HepG2 (cell line): ENCODE data around the gene TMEM214. TPM values are rescaled to one million over a fixed set of nuclear protein-coding genes. Genes with fewer than 3 reads are reported as not detected.

Experiments
- ATAC-seq: fragments of 200-7000 bp; cut with Tn5 transposase; 3 replicates; pipeline ENCODE4 v1.9.1; 2020; ENCODE audit warnings: mild to moderate bottlenecking, moderate library complexity
- BruUV-seq: library from RNA; stranded (reverse); fragments of 400-500 nt; replicated peaks from 2 replicates; lab custom pipeline; 2021; lab: Mats Ljungman, UMichigan
- CTCF ChIA-PET: fragments of 300-600 bp; formaldehyde crosslinking; extraction: SDS; loops from one replicate; lab custom pipeline; 2021; ENCODE audit warnings: low total read pairs, inconsistent platforms, low intra/inter-chr PET ratio; lab: Yijun Ruan, JAX
- POLR2A ChIA-PET: fragments of 350-600 bp; sonication (Branson Sonifier 250); formaldehyde crosslinking; loops from one replicate; lab custom pipeline; 2020; ENCODE audit warnings: antibody characterized with exemption, inconsistent platforms; lab: Yijun Ruan, JAX
- DNase-seq: peaks from one replicate; pipeline ENCODE4 v3.0.0-alpha.2; 2015; ENCODE audit warnings: low spot score
- FAIRE-seq: peaks from 3 replicates; lab custom pipeline; 2011; peaks lifted over from hg19 to GRCh38; lab: Jason Lieb, UNC
- H2AFZ ChIP-seq: one replicate; pipeline ENCODE4 v1.6.1; 2011; ENCODE audit warnings: low read length, inconsistent platforms
- H3K27ac ChIP-seq: fragments of 300-600 bp; 3 replicates; pipeline ENCODE4 v1.8.0; 2011; ENCODE audit warnings: mixed run types, mild to moderate bottlenecking, mixed read lengths, low read length, inconsistent platforms; ENCODE audit not compliant: insufficient read depth; ENCODE audit errors: extremely low read length
- H3K27me3 ChIP-seq, 2 experiments: fragments of 200-600 bp in 1 of 2; 2 replicates in 1 of 2; 3 replicates in 1 of 2; pipeline versions ENCODE4 v1.6.0 to v1.8.0; 2011; ENCODE audit warnings: low read length in 2 of 2, mild to moderate bottlenecking in 2 of 2, moderate library complexity in 2 of 2, inconsistent platforms in 1 of 2; ENCODE audit not compliant: insufficient read depth in 2 of 2, control insufficient read depth in 1 of 2
- H3K36me3 ChIP-seq, 2 experiments: fragments of 200-600 bp in 1 of 2; replicated peaks in 1 of 2; 2 replicates in 1 of 2; 3 replicates in 1 of 2; pipeline versions ENCODE4 v1.5.1 to v1.8.0; 2011; ENCODE audit warnings: low read length in 2 of 2, inconsistent platforms in 1 of 2; ENCODE audit not compliant: insufficient read depth in 2 of 2, control insufficient read depth in 1 of 2
- H3K4me1 ChIP-seq: 2 replicates; pipeline ENCODE4 v1.5.1; 2012; ENCODE audit warnings: low read length, inconsistent platforms; ENCODE audit not compliant: insufficient read depth
- H3K4me2 ChIP-seq: 2 replicates; pipeline ENCODE4 v1.6.0; 2011; ENCODE audit warnings: low read depth, low read length, inconsistent platforms
- H3K4me3 ChIP-seq, 3 experiments: fragments of 200-600 bp in 1 of 3; sonication (generic), shearing (Covaris generic) in 1 of 3; replicated peaks in 1 of 3; 2 replicates each; pipeline ENCODE4 v1.5.1; 2011 to 2016; ENCODE audit warnings: low read length in 3 of 3, inconsistent platforms in 2 of 3, low read depth in 2 of 3, mild to moderate bottlenecking in 2 of 3, control low read depth in 1 of 3, mixed read lengths in 1 of 3; ENCODE audit not compliant: insufficient read depth in 1 of 3
- H3K79me2 ChIP-seq: one replicate; pipeline ENCODE4 v1.6.1; 2011; ENCODE audit warnings: low read length, inconsistent platforms; ENCODE audit not compliant: insufficient read depth
- H3K9ac ChIP-seq: 2 replicates; pipeline ENCODE4 v1.6.0; 2011; ENCODE audit warnings: mild to moderate bottlenecking, low read depth, low read length, inconsistent platforms; ENCODE audit not compliant: insufficient read depth
- H3K9me3 ChIP-seq: 2 replicates; pipeline ENCODE4 v1.5.1; 2012; ENCODE audit warnings: mild to moderate bottlenecking, low read length
- H4K20me1 ChIP-seq: 2 replicates; pipeline ENCODE4 v1.6.0; 2011; ENCODE audit warnings: inconsistent platforms, mild to moderate bottlenecking, low read length, moderate library complexity; ENCODE audit not compliant: insufficient read depth
- EEA1 ChIP-seq: sonication (generic); formaldehyde crosslinking; IDR thresholded peaks from 2 replicates; pipeline ENCODE4 v1.5.1; 2020; ENCODE audit warnings: mild to moderate bottlenecking, missing genetic modification reagents, borderline replicate concordance
- FOXK1 ChIP-seq: sonication (generic); formaldehyde crosslinking; IDR thresholded peaks from 2 replicates; pipeline ENCODE4 v1.4.0; 2020; ENCODE audit warnings: low read depth, missing genetic modification reagents, borderline replicate concordance
- HCFC1 ChIP-seq: fragments of 150-350 bp; IDR thresholded peaks from 2 replicates; pipeline ENCODE4 v1.6.1; 2014; ENCODE audit warnings: low read depth, low read length
- HMG20B ChIP-seq: conservative IDR thresholded peaks from 2 replicates; pipeline ENCODE4 v1.6.1; 2016; ENCODE audit warnings: missing genetic modification reagents, missing compliant biosample characterization
- JARID2 ChIP-seq: sonication (generic); formaldehyde crosslinking; IDR thresholded peaks from 2 replicates; pipeline ENCODE4 v1.8.1; 2023; ENCODE audit warnings: missing genetic modification reagents, inconsistent platforms; ENCODE audit not compliant: insufficient replicate concordance
- KAT7 ChIP-seq: IDR thresholded peaks from 2 replicates; pipeline ENCODE4 v1.6.1; 2018; ENCODE audit warnings: borderline replicate concordance, missing compliant biosample characterization
- LCORL ChIP-seq, 2 experiments: fragments of 450-650 bp in 1 of 2; sonication (generic) in 1 of 2; formaldehyde crosslinking in 1 of 2; IDR thresholded peaks; 2 replicates each; pipeline versions ENCODE4 v1.5.0 to v1.6.1; 2017 to 2020; ENCODE audit warnings: antibody characterized with exemption in 1 of 2, missing genetic modification reagents in 1 of 2
- MTA1 ChIP-seq: sonication (generic); formaldehyde crosslinking; IDR thresholded peaks from 2 replicates; pipeline ENCODE4 v1.4.0; 2020; ENCODE audit warnings: missing genetic modification reagents, mild to moderate bottlenecking, borderline replicate concordance
- SKI ChIP-seq: fragments of 450-650 bp; IDR thresholded peaks from one replicate; pipeline ENCODE4 v1.6.1; 2018; ENCODE audit warnings: mild to moderate bottlenecking; ENCODE audit not compliant: partially characterized antibody
- TOPORS ChIP-seq: sonication (generic); formaldehyde crosslinking; IDR thresholded peaks from 2 replicates; pipeline ENCODE4 v1.8.0; 2023; ENCODE audit warnings: mild to moderate bottlenecking, missing genetic modification reagents
- ZBTB25 ChIP-seq: IDR thresholded peaks from 2 replicates; pipeline ENCODE4 v1.6.1; 2018; ENCODE audit warnings: missing genetic modification reagents
- ZIK1 ChIP-seq: sonication (generic); formaldehyde crosslinking; IDR thresholded peaks from 2 replicates; pipeline ENCODE4 v1.5.0; 2020; ENCODE audit warnings: mild to moderate bottlenecking, low read depth, missing genetic modification reagents, borderline replicate concordance
- ZNF343 ChIP-seq: sonication (generic); formaldehyde crosslinking; IDR thresholded peaks from 2 replicates; pipeline ENCODE4 v1.4.0; 2020; ENCODE audit warnings: mild to moderate bottlenecking, missing genetic modification reagents
- ZNF616 ChIP-seq: sonication (generic); formaldehyde crosslinking; IDR thresholded peaks from 2 replicates; pipeline ENCODE4 v1.5.0; 2020; ENCODE audit warnings: low read depth, mild to moderate bottlenecking, missing genetic modification reagents
- ZNF784 ChIP-seq: sonication (generic); formaldehyde crosslinking; IDR thresholded peaks from 2 replicates; pipeline ENCODE4 v1.5.1; 2020; ENCODE audit warnings: missing genetic modification reagents, mild to moderate bottlenecking, borderline replicate concordance
- ZNF792 ChIP-seq: IDR thresholded peaks from 2 replicates; pipeline ENCODE4 v1.6.1; 2016
- ZNF879 ChIP-seq: sonication (generic); formaldehyde crosslinking; IDR thresholded peaks from 2 replicates; pipeline ENCODE4 v1.8.1; 2023; ENCODE audit warnings: missing genetic modification reagents
- WGBS: methylation state at CpG from one replicate; pipeline ENCODE4 v1.1.6; 2017; ENCODE audit warnings: low lambda C conversion rate; 5-methylcytosine and 5-hydroxymethylcytosine counted together
- in situ Hi-C: cut with HindIII; loops from 2 replicates; pipeline ENCODE4 v1.10.0; 2017; ENCODE audit warnings: low pct_unique_long_range_greater_than_20kb; ENCODE audit not compliant: extremely low pct_ligation_motif_present
- intact Hi-C: fragments of 100-400 bp; cut with micrococcal nuclease; formaldehyde crosslinking; loops from one replicate; pipeline ENCODE4 v1.10.0; 2022; ENCODE audit not compliant: unreplicated experiment
- polyA plus RNA-seq, 8 experiments: library from polyadenylated mRNA; depleted of rRNA in 3 of 8; stranded (reverse) in 7 of 8; unstranded in 1 of 8; fragments of >200 nt; fragmentation: Illumina TruSeq in 4 of 8; extraction: Trizol in 4 of 8; gene quantifications; 2 replicates each; pipeline versions ENCODE4 v1.2.1 to v1.2.3, GENCODE V29; 2011 to 2016; ENCODE audit warnings: low read depth in 4 of 8, missing spikeins in 1 of 8, mixed read lengths in 1 of 8; ENCODE audit not compliant: insufficient read depth in 1 of 8
- total RNA-seq, 5 experiments: library from RNA; depleted of rRNA; stranded (reverse); fragments of >200 nt; fragmentation: Illumina TruSeq; extraction: Trizol; gene quantifications; 2 replicates each; pipeline ENCODE4 v1.2.3, GENCODE V29; 2016; ENCODE audit warnings: low read depth in 1 of 5

Gene TMEM214
- total and polyA plus RNA-seq, 2 of the 13 experiments (the other 11 are each of a cell fraction or from before 2014, with no cell fraction given) = 58.3 to 132 TPM

GRCh38 chr2:27018142-27018541 is 14.6 kb upstream of the TMEM214 start:
- intact Hi-C loops = no loop called here
- BruUV-seq = no TSS peak
- no peaks in the 10 kb centered on the region for H3K27me3 ChIP-seq
- H3K4me3 ChIP-seq = no peak overlapping the region
- no peaks in the 10 kb centered on the region for H4K20me1 ChIP-seq
- FAIRE-seq (no peak), DNase-seq (no peak), ATAC-seq (no peak)
- no peak overlapping the region for H3K9ac ChIP-seq
- no peak overlapping the region for H2AFZ ChIP-seq
- ChIA-PET CTCF (interaction anchor here (5.5 kb wide), 1 partner anchor 57 kb away, joined by 91 read pairs; no protein-coding TSS in a partner anchor), POLR2A (interaction anchor here (0.6 kb wide), 1 partner anchor 254 kb away, joined by 3 read pairs; no protein-coding TSS in a partner anchor)
- 36% methylated on average over 3 of the region's 3 CpGs for WGBS
- no peaks in the 10 kb centered on the region for H3K79me2 ChIP-seq
- in situ Hi-C loops = loop anchor here (5.0 kb wide), 2 partner anchors 56 to 171 kb away; partner anchors contain the start of gene DPYSL5
- TF ChIP-seq JARID2 (CRISPR knock-in tag) (no peak), ZBTB25 (CRISPR knock-in tag) (no peak), ZNF879 (CRISPR knock-in tag) (no peak), SKI (no peak), MTA1 (CRISPR knock-in tag) (no peak), LCORL (IDR thresholded peaks at IDR 0.05) (no peak), LCORL (CRISPR knock-in tag; IDR thresholded peaks at IDR 0.05) (no peak), FOXK1 (no peak), HCFC1 (no peak), ZNF792 (CRISPR knock-in tag) (no peak), HMG20B (no peak), ZIK1 (CRISPR knock-in tag) (no peak), ZNF784 (CRISPR knock-in tag) (no peak), TOPORS (CRISPR knock-in tag) (no peak), ZNF616 (CRISPR knock-in tag) (no peak), KAT7 (CRISPR knock-in tag) (no peak), EEA1 (CRISPR knock-in tag) (no peak), ZNF343 (CRISPR knock-in tag) (no peak)
- no peaks in the 10 kb centered on the region for H3K36me3 ChIP-seq
- H3K4me1 ChIP-seq = peaks cover 50% of the 10 kb centered on the region
- H3K4me2 ChIP-seq = no peak overlapping the region
- H3K27ac ChIP-seq = no peak overlapping the region
- no peaks in the 10 kb centered on the region for H3K9me3 ChIP-seq
